Activated T-helper 2 cell treated with anti-CD3 and anti-CD28 coated beads, Interferon-gamma antibody, Interleukin-2, Interleukin-4, amounts not matched to agents 10 μg/mL and 5 μg/mL and 100 μg/mL, durations not matched to agents 14 hours and 24 hours and 36 hours (primary cell): Measurements from ENCODE around the gene ITPKB. TPM values are rescaled to one million over a fixed set of nuclear protein-coding genes. Genes with fewer than 3 reads are reported as not detected.

Experiments used
- DNase-seq: peaks from one replicate; pipeline ENCODE4 v3.0.0; 2021; ENCODE audit warnings: low spot score
- H3K27ac Mint-ChIP-seq: one replicate; pipeline ENCODE4 v1.8.0; 2021; ENCODE audit warnings: mixed read lengths
- H3K27me3 Mint-ChIP-seq: one replicate; pipeline ENCODE4 v1.8.0; 2021; ENCODE audit warnings: low read depth, mixed read lengths
- H3K36me3 Mint-ChIP-seq: one replicate; pipeline ENCODE4 v1.8.0; 2021; ENCODE audit warnings: low read depth, mixed read lengths
- H3K4me1 Mint-ChIP-seq: one replicate; pipeline ENCODE4 v1.8.0; 2021; ENCODE audit warnings: low read depth, mixed read lengths
- H3K4me3 Mint-ChIP-seq: one replicate; pipeline ENCODE4 v1.8.0; 2021; ENCODE audit warnings: low read depth, mild to moderate bottlenecking, moderate library complexity, mixed read lengths
- H3K9me3 Mint-ChIP-seq: one replicate; pipeline ENCODE4 v1.8.0; 2021; ENCODE audit warnings: mixed read lengths
- intact Hi-C: fragments of 100-400 bp; cut with micrococcal nuclease; formaldehyde crosslinking; loops from one replicate; pipeline ENCODE4 v1.15.1; 2023
- total RNA-seq: library from RNA; stranded (reverse); gene quantifications from 2 replicates; pipeline ENCODE4 v1.2.3, GENCODE V29; 2022

The ITPKB gene
- total RNA-seq, 1 donor from 2014 or later = 27.6 TPM

GRCh38 chr1:226692051-226692792 lies 46.9 kb downstream of the ITPKB start:
- Mint-ChIP-seq H3K9me3 (no peaks in the 10 kb centered on the region), H3K4me3 (no peak overlapping the region), H3K4me1 (peaks cover 61% of the 10 kb centered on the region), H3K27me3 (no peaks in the 10 kb centered on the region), H3K36me3 (peaks cover 65% of the 10 kb centered on the region), H3K27ac (peak overlapping the region; percentile 93)
- intact Hi-C loops = no loop called here
- DNase-seq = no peak

GRCh38 chr1:226691247-226691646 lies 47.8 kb downstream of the ITPKB start:
- H3K27ac Mint-ChIP-seq = peak overlapping the region; percentile 93
- intact Hi-C loops = loop anchor here (1.0 to 2.0 kb wide), 3 partner anchors 8 to 14 kb away; no protein-coding TSS in a partner anchor
- peak overlapping the region; percentile 26 for H3K4me3 Mint-ChIP-seq
- no peaks in the 10 kb centered on the region for H3K9me3 Mint-ChIP-seq
- H3K27me3 Mint-ChIP-seq = no peaks in the 10 kb centered on the region
- H3K36me3 Mint-ChIP-seq = peaks cover 62% of the 10 kb centered on the region
- no peak for DNase-seq
- peaks cover 68% of the 10 kb centered on the region for H3K4me1 Mint-ChIP-seq

GRCh38 chr1:226690460-226690982 lies 48.6 kb downstream of the ITPKB start:
- Mint-ChIP-seq H3K36me3 (peaks cover 63% of the 10 kb centered on the region), H3K9me3 (no peaks in the 10 kb centered on the region), H3K4me1 (peaks cover 72% of the 10 kb centered on the region), H3K4me3 (peak overlapping the region; percentile 51), H3K27ac (peak overlapping the region; percentile 93), H3K27me3 (no peaks in the 10 kb centered on the region)
- DNase-seq = no peak
- intact Hi-C loops = loop anchor here (2.0 kb wide), 2 partner anchors 14 kb away; no protein-coding TSS in a partner anchor

GRCh38 chr1:226688808-226689207 lies 50.3 kb downstream of the ITPKB start:
- Mint-ChIP-seq H3K4me3 (no peak overlapping the region), H3K36me3 (peaks cover 73% of the 10 kb centered on the region), H3K4me1 (peaks cover 85% of the 10 kb centered on the region), H3K27ac (peak overlapping the region; percentile 12), H3K9me3 (no peaks in the 10 kb centered on the region), H3K27me3 (no peaks in the 10 kb centered on the region)
- intact Hi-C loops = no loop called here
- no peak for DNase-seq

- no peak overlapping the region for H3K4me3 Mint-ChIP-seq
- no peaks in the 10 kb centered on the region for H3K9me3 Mint-ChIP-seq
- peak overlapping the region; percentile 12 for H3K27ac Mint-ChIP-seq
- no peak for DNase-seq
- peaks cover 73% of the 10 kb centered on the region for H3K36me3 Mint-ChIP-seq
- H3K4me1 Mint-ChIP-seq = peaks cover 89% of the 10 kb centered on the region
- intact Hi-C loops = no loop called here
- no peaks in the 10 kb centered on the region for H3K27me3 Mint-ChIP-seq
Observed at GRCh38 chr1:226688056-226688748, 50.9 kb downstream of the ITPKB start.

- intact Hi-C loops = loop anchor here (1.0 kb wide), 1 partner anchor 53 kb away; no protein-coding TSS in a partner anchor
- DNase-seq = no peak
- peaks cover 66% of the 10 kb centered on the region for H3K36me3 Mint-ChIP-seq
- no peak overlapping the region for H3K4me3 Mint-ChIP-seq
- peaks cover 89% of the 10 kb centered on the region for H3K4me1 Mint-ChIP-seq
- H3K9me3 Mint-ChIP-seq = no peaks in the 10 kb centered on the region
- no peaks in the 10 kb centered on the region for H3K27me3 Mint-ChIP-seq
- H3K27ac Mint-ChIP-seq = peak overlapping the region; percentile 77
Observed at GRCh38 chr1:226687426-226687825, 51.7 kb downstream of the ITPKB start.

GRCh38 chr1:226686440-226687425 lies 52.3 kb downstream of the ITPKB start:
- no peak overlapping the region for H3K4me3 Mint-ChIP-seq
- no peak for DNase-seq
- no peaks in the 10 kb centered on the region for H3K27me3 Mint-ChIP-seq
- no peaks in the 10 kb centered on the region for H3K9me3 Mint-ChIP-seq
- intact Hi-C loops = loop anchor here (1.0 kb wide), 1 partner anchor 52 kb away; no protein-coding TSS in a partner anchor
- peaks cover 87% of the 10 kb centered on the region for H3K4me1 Mint-ChIP-seq
- peak overlapping the region; percentile 77 for H3K27ac Mint-ChIP-seq
- H3K36me3 Mint-ChIP-seq = peaks cover 60% of the 10 kb centered on the region

- no peaks in the 10 kb centered on the region for H3K9me3 Mint-ChIP-seq
- H3K4me3 Mint-ChIP-seq = no peak overlapping the region
- intact Hi-C loops = no loop called here
- no peaks in the 10 kb centered on the region for H3K27me3 Mint-ChIP-seq
- H3K27ac Mint-ChIP-seq = peak overlapping the region; percentile 68
- no peak for DNase-seq
- H3K36me3 Mint-ChIP-seq = peaks cover 51% of the 10 kb centered on the region
- peaks cover 81% of the 10 kb centered on the region for H3K4me1 Mint-ChIP-seq
Observed at GRCh38 chr1:226685196-226685820, 53.8 kb downstream of the ITPKB start.

GRCh38 chr1:226684026-226684425 lies 55.1 kb downstream of the ITPKB start:
- H3K4me3 Mint-ChIP-seq = no peak overlapping the region
- peak overlapping the region; percentile 21 for H3K27ac Mint-ChIP-seq
- H3K9me3 Mint-ChIP-seq = no peaks in the 10 kb centered on the region
- no peaks in the 10 kb centered on the region for H3K27me3 Mint-ChIP-seq
- intact Hi-C loops = no loop called here
- peaks cover 40% of the 10 kb centered on the region for H3K36me3 Mint-ChIP-seq
- H3K4me1 Mint-ChIP-seq = peaks cover 84% of the 10 kb centered on the region
- no peak for DNase-seq

- Mint-ChIP-seq H3K27ac (peak overlapping the region; percentile 26), H3K4me3 (no peak overlapping the region), H3K27me3 (no peaks in the 10 kb centered on the region), H3K9me3 (no peaks in the 10 kb centered on the region), H3K4me1 (peaks cover 85% of the 10 kb centered on the region), H3K36me3 (peaks cover 35% of the 10 kb centered on the region)
- no peak for DNase-seq
- intact Hi-C loops = no loop called here
Observed at GRCh38 chr1:226682871-226683814, 55.9 kb downstream of the ITPKB start.
